OCI-LY7 (cell line): Measurements from ENCODE around the gene NAB2. TPM values are rescaled to one million over a fixed set of nuclear protein-coding genes. Genes with fewer than 3 reads are reported as not detected.

Experiments
- BruUV-seq: library from RNA; stranded (reverse); fragments of 400-500 nt; replicated peaks from 2 replicates; lab custom pipeline; 2021; lab: Mats Ljungman, UMichigan
- CTCF ChIA-PET: fragments of 300-600 bp; sonication (Branson Sonifier 250); formaldehyde crosslinking; loops from one replicate; lab custom pipeline; 2022; ENCODE audit warnings: antibody characterized with exemption; ENCODE audit not compliant: unreplicated experiment; lab: Charles Lee
- POLR2A ChIA-PET: fragments of 300-600 bp; sonication (Branson Sonifier 250); formaldehyde crosslinking; loops from one replicate; lab custom pipeline; 2022; ENCODE audit warnings: antibody characterized with exemption; lab: Charles Lee
- DNase-seq: peaks from one replicate; pipeline ENCODE4 v3.0.0-alpha.2; 2015; ENCODE audit warnings: low spot score
- H2AFZ ChIP-seq: fragments of 200-600 bp; sonication (generic), shearing (Covaris generic); 2 replicates; pipeline ENCODE4 v1.6.1; 2014; ENCODE audit warnings: mild to moderate bottlenecking, antibody characterized with exemption, low read length, moderate library complexity
- H3K27ac ChIP-seq: fragments of 200-600 bp; sonication (generic); 2 replicates; pipeline ENCODE4 v1.5.1; 2014; ENCODE audit warnings: mixed run types, low read depth, mild to moderate bottlenecking, moderate library complexity, low read length, inconsistent platforms; ENCODE audit not compliant: poor library complexity, severe bottlenecking
- H3K36me3 ChIP-seq: fragments of 200-600 bp; sonication (generic); 2 replicates; pipeline ENCODE4 v1.6.1; 2014; ENCODE audit warnings: mild to moderate bottlenecking, antibody characterized with exemption, low read length, moderate library complexity, mixed read lengths; ENCODE audit not compliant: insufficient read depth
- H3K4me1 ChIP-seq: fragments of 200-600 bp; sonication (generic); 2 replicates; pipeline ENCODE4 v1.5.1; 2014; ENCODE audit warnings: mild to moderate bottlenecking, low read length; ENCODE audit not compliant: insufficient read depth, poor library complexity, severe bottlenecking
- H3K4me2 ChIP-seq: fragments of 200-600 bp; sonication (generic); 2 replicates; pipeline ENCODE4 v1.6.1; 2014; ENCODE audit warnings: mild to moderate bottlenecking, low read length
- H3K4me3 ChIP-seq: fragments of 200-600 bp; sonication (generic); 2 replicates; pipeline ENCODE4 v1.5.1; 2014; ENCODE audit warnings: mild to moderate bottlenecking, low read depth, low read length; ENCODE audit not compliant: poor library complexity, severe bottlenecking
- H3K79me2 ChIP-seq: fragments of 200-600 bp; sonication (generic); 2 replicates; pipeline ENCODE4 v1.6.1; 2016; ENCODE audit warnings: low read depth, mild to moderate bottlenecking, low read length, moderate library complexity, mixed read lengths; ENCODE audit not compliant: insufficient read depth
- H3K9me2 ChIP-seq: fragments of 200-600 bp; sonication (generic); 2 replicates; pipeline ENCODE4 v1.6.1; 2016; ENCODE audit warnings: mild to moderate bottlenecking, low read length, mixed read lengths; ENCODE audit not compliant: insufficient read depth
- H3K9me3 ChIP-seq: fragments of 200-600 bp; sonication (generic); 2 replicates; pipeline ENCODE4 v1.6.1; 2014; ENCODE audit warnings: mild to moderate bottlenecking, mixed run types, low read length, mixed read lengths
- H4K20me1 ChIP-seq: fragments of 200-600 bp; sonication (generic); 2 replicates; pipeline ENCODE4 v1.6.1; 2014; ENCODE audit warnings: mild to moderate bottlenecking, antibody characterized with exemption, low read length, moderate library complexity, mixed read lengths; ENCODE audit not compliant: insufficient read depth
- EZH2phosphoT487 ChIP-seq: fragments of 200-600 bp; sonication (generic); IDR thresholded peaks from 2 replicates; pipeline ENCODE4 v1.6.1; 2018; ENCODE audit warnings: low read depth, borderline replicate concordance, mild to moderate bottlenecking, mixed run types, antibody characterized with exemption, low read length, moderate library complexity, mixed read lengths
- intact Hi-C: fragments of 100-400 bp; cut with micrococcal nuclease; formaldehyde crosslinking; loops from one replicate; pipeline ENCODE4 v1.10.0; 2022; ENCODE audit not compliant: unreplicated experiment
- total RNA-seq, 2 experiments: library from RNA; depleted of rRNA in 1 of 2; stranded (reverse); fragments of >200 nt in 1 of 2; shearing (Covaris generic) in 1 of 2; gene quantifications; 2 replicates each; pipeline ENCODE4 v1.2.3, GENCODE V29; 2014 to 2022
- TF ChIP-seq, protein P1 (sequence below): fragments of 200-600 bp; sonication (generic); conservative IDR thresholded peaks from 2 replicates; pipeline ENCODE4 v1.5.1; 2014; ENCODE audit warnings: mild to moderate bottlenecking, antibody characterized with exemption, low read length, moderate library complexity, mixed read lengths

The NAB2 gene
- total RNA-seq, 2 experiments from 2014 or later, result 6.8 to 8.5 TPM

DNA sequence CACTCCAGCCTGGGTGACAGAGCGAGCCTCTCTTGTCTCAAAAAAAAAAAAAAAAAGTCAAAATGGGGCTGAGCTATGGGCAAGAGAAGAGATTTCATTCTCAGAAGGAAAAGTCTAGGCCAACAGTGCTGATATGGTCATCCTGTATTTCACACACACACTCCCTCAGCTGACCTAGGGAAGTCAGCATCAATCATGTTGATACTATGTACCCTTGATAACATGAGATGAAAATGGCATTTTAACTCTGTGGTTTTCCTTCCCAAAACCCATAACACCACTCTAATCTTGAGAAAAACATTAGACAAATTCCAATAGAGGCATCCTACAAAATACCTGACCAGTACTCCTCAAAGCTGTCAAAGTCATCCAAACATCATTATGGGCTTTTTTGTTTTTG lies 8.1 kb upstream of the NAB2 start:
- no peak overlapping the region for H2AFZ ChIP-seq
- no peak overlapping the region for H3K27ac ChIP-seq
- H3K9me2 ChIP-seq, result no peaks in the 10 kb centered on the region
- CTCF ChIA-PET, result interaction anchor here (1.1 kb wide), 1 partner anchor 31 kb away, joined by 5 read pairs; no protein-coding TSS in a partner anchor
- intact Hi-C loops, result no loop called here
- BruUV-seq, result no TSS peak
- H4K20me1 ChIP-seq, result no peaks in the 10 kb centered on the region
- peaks cover 9% of the 10 kb centered on the region for H3K36me3 ChIP-seq
- POLR2A ChIA-PET, result interaction anchor here (0.7 to 3.7 kb wide), 3 partner anchors 25 to 190 kb away, joined by 3 to 21 read pairs (median 6); partner anchors contain the start of gene STAT6
- H3K4me2 ChIP-seq, result no peak overlapping the region
- peaks cover 25% of the 10 kb centered on the region for H3K79me2 ChIP-seq
- H3K9me3 ChIP-seq, result no peaks in the 10 kb centered on the region
- H3K4me1 ChIP-seq, result peaks cover 18% of the 10 kb centered on the region
- H3K4me3 ChIP-seq, result no peak overlapping the region
- no peak for DNase-seq
- TF ChIP-seq, protein P1, sequence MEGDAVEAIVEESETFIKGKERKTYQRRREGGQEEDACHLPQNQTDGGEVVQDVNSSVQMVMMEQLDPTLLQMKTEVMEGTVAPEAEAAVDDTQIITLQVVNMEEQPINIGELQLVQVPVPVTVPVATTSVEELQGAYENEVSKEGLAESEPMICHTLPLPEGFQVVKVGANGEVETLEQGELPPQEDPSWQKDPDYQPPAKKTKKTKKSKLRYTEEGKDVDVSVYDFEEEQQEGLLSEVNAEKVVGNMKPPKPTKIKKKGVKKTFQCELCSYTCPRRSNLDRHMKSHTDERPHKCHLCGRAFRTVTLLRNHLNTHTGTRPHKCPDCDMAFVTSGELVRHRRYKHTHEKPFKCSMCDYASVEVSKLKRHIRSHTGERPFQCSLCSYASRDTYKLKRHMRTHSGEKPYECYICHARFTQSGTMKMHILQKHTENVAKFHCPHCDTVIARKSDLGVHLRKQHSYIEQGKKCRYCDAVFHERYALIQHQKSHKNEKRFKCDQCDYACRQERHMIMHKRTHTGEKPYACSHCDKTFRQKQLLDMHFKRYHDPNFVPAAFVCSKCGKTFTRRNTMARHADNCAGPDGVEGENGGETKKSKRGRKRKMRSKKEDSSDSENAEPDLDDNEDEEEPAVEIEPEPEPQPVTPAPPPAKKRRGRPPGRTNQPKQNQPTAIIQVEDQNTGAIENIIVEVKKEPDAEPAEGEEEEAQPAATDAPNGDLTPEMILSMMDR, result no peak
- TF ChIP-seq EZH2phosphoT487, result no peak

DNA sequence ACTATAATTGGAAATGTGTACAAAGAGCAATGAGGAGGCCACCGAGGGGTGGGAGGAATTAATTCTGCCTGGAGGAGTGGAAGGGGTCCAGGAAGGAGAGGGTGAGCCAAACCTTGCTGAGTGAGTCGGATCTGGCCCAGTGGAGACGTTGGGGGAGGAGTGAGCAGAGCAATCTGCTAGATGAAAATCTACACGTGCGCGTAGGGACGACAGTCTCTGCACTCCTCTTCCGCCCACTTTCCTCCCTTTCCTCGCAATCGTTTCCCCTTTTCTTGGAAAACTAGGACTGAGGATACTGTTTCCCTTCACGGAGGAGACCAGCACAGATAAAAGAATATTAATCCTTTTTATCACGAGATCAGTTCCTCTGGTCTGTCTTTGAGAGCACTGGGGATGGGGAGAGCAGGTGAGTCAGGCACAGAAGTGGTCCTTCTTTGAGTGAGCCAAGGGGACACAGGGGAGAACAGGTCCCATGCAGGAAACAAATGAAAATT lies 2.9 kb upstream of the NAB2 start:
- Histone ChIP-seq H4K20me1 (no peaks in the 10 kb centered on the region), H2AFZ (peak overlapping the region; percentile 96), H3K9me2 (no peaks in the 10 kb centered on the region), H3K4me2 (peak overlapping the region; percentile 96), H3K27ac (peak overlapping the region; percentile 88), H3K36me3 (no peaks in the 10 kb centered on the region), H3K9me3 (no peaks in the 10 kb centered on the region), H3K79me2 (no peaks in the 10 kb centered on the region), H3K4me1 (peaks cover 35% of the 10 kb centered on the region), H3K4me3 (peak overlapping the region; percentile 79)
- ChIA-PET CTCF (no interaction called here), POLR2A (interaction anchor here (1.0 to 2.3 kb wide), 2 partner anchors 13 to 26 kb away, joined by 3 to 9 read pairs; partner anchors contain the start of gene STAT6)
- intact Hi-C loops, result loop anchor here (2.0 to 5.0 kb wide), 3 partner anchors 155 to 709 kb away; partner anchors contain the start of gene PTGES3
- peak; percentile 55 for DNase-seq
- BruUV-seq, result TSS peak; percentile 56
- TF ChIP-seq EZH2phosphoT487, result no peak
- TF ChIP-seq, protein P1, result no peak

DNA sequence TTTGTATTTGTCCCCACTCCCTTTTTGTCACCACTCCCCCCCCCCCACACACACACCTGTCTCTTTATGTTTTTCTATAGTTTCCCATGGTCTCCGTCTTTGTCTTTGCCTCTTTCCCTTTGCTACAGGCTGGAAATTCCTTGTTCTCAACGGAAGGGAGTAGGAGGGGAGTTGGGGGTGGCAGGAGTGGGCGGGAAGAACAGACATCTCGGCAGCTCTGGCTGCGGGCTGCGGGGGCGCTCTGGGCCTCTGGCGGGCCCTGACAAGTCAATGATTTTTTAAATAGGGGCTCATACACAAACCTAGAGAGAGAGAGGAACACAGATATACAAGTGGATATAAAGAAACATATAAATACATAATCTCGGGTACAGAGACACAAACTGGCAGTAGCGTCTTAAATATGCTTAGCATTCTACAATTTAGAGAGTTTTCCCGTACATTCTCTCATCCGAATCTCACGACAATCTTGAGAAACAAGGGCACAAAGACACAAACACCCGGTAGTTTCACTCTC lies 2.4 kb upstream of the NAB2 start:
- H3K36me3 ChIP-seq, result no peaks in the 10 kb centered on the region
- H4K20me1 ChIP-seq, result no peaks in the 10 kb centered on the region
- no peaks in the 10 kb centered on the region for H3K9me2 ChIP-seq
- H3K4me1 ChIP-seq, result peaks cover 35% of the 10 kb centered on the region
- H3K9me3 ChIP-seq, result no peaks in the 10 kb centered on the region
- no peaks in the 10 kb centered on the region for H3K79me2 ChIP-seq
- peak; percentile 72 for DNase-seq
- ChIA-PET POLR2A (interaction anchor here (0.7 to 2.3 kb wide), 2 partner anchors 18 to 25 kb away, joined by 7 to 9 read pairs; partner anchors contain the start of gene STAT6), CTCF (interaction anchor here (0.5 kb wide), 1 partner anchor 25 kb away, joined by 4 read pairs; no protein-coding TSS in a partner anchor)
- H3K4me3 ChIP-seq, result peak overlapping the region; percentile 79
- H2AFZ ChIP-seq, result peak overlapping the region; percentile 96
- TF ChIP-seq, protein P1, result peak; percentile 88
- no peak for TF ChIP-seq EZH2phosphoT487
- intact Hi-C loops, result loop anchor here (1.0 to 5.0 kb wide), 4 partner anchors 154 to 709 kb away; partner anchors contain the start of gene PTGES3
- H3K4me2 ChIP-seq, result peak overlapping the region; percentile 96
- no TSS peak for BruUV-seq
- H3K27ac ChIP-seq, result peak overlapping the region; percentile 88
